MCF 10A (cell line): Measurements from ENCODE around the gene ANKRD44. TPM values are rescaled to one million over a fixed set of nuclear protein-coding genes. Genes with fewer than 3 reads are reported as not detected.
A peak's percentile ranks its signal among the peaks of the same experiment; 100 is the strongest.

Source experiments
- Bru-seq: library from RNA; stranded (reverse); fragments of 400-500 nt; gene quantifications from one replicate; lab custom pipeline; 2021; lab: Mats Ljungman, UMichigan
- BruChase-seq, 2 experiments: library from RNA; stranded (reverse); fragments of 400-500 nt; gene quantifications; one replicate each; lab custom pipeline; 2021; lab: Mats Ljungman, UMichigan
- BruUV-seq: library from RNA; stranded (reverse); fragments of 400-500 nt; replicated peaks from 2 replicates; lab custom pipeline; 2021; lab: Mats Ljungman, UMichigan
- CTCF ChIA-PET: fragments of 300-600 bp; sonication (Branson Sonifier 250); formaldehyde crosslinking; extraction: SDS; loops from one replicate; lab custom pipeline; 2021; ENCODE audit warnings: antibody characterized with exemption, inconsistent platforms; lab: Yijun Ruan, JAX
- POLR2A ChIA-PET: fragments of 300-600, 350-650 bp; sonication (Branson Sonifier 250); formaldehyde crosslinking; extraction: SDS; loops from one replicate; lab custom pipeline; 2020; ENCODE audit warnings: antibody characterized with exemption, inconsistent platforms; lab: Yijun Ruan, JAX
- DNase-seq: peaks from one replicate; pipeline ENCODE4 v3.0.0-alpha.2; 2018; ENCODE audit not compliant: unreplicated experiment
- H3K27ac Mint-ChIP-seq: one replicate; pipeline ENCODE4 v1.8.0; 2022; ENCODE audit warnings: mild to moderate bottlenecking, low read depth, mixed read lengths; ENCODE audit not compliant: unreplicated experiment
- H3K27me3 Mint-ChIP-seq: one replicate; pipeline ENCODE4 v1.8.0; 2022; ENCODE audit warnings: mixed read lengths; ENCODE audit not compliant: insufficient read depth, unreplicated experiment
- H3K36me3 Mint-ChIP-seq: one replicate; pipeline ENCODE4 v1.8.0; 2022; ENCODE audit warnings: mild to moderate bottlenecking, moderate library complexity, mixed read lengths; ENCODE audit not compliant: insufficient read depth, unreplicated experiment
- H3K4me1 Mint-ChIP-seq: one replicate; pipeline ENCODE4 v1.8.0; 2022; ENCODE audit warnings: mixed read lengths; ENCODE audit not compliant: insufficient read depth, unreplicated experiment
- H3K4me3 Mint-ChIP-seq: one replicate; pipeline ENCODE4 v1.8.0; 2022; ENCODE audit warnings: mild to moderate bottlenecking, moderate library complexity, mixed read lengths; ENCODE audit not compliant: unreplicated experiment
- H3K9me3 Mint-ChIP-seq: one replicate; pipeline ENCODE4 v1.8.0; 2022; ENCODE audit warnings: mixed read lengths; ENCODE audit not compliant: unreplicated experiment
- intact Hi-C: fragments of 100-400 bp; cut with micrococcal nuclease; formaldehyde crosslinking; loops from 2 replicates; pipeline ENCODE4 v1.14.1; 2022
- long read RNA-seq: library from polyadenylated mRNA; stranded (forward); transcript quantifications from one replicate; pipeline ENCODE4 v2.0.0, GENCODE V29; 2022
- total RNA-seq: library from RNA; stranded (reverse); gene quantifications from 2 replicates; pipeline ENCODE4 v1.2.3, GENCODE V29; 2022
- TF ChIP-seq, protein P1 (sequence below): fragments of 200-600 bp; IDR thresholded peaks from one replicate; pipeline ENCODE4 v1.8.0; 2022; ENCODE audit warnings: antibody characterized with exemption, mild to moderate bottlenecking; ENCODE audit not compliant: unreplicated experiment

Gene ANKRD44
- total RNA-seq = 4.4 and 6.9 TPM in 2 replicates
- percentile 38 among the genes with signal in this experiment for Bru-seq, nascent RNA
- BruChase-seq, experiment 1, labeled RNA remaining after a 6-hour chase = percentile 29 among the genes with signal in this experiment
- BruChase-seq, experiment 2, labeled RNA remaining after a 2-hour chase = percentile 33 among the genes with signal in this experiment
- long read RNA-seq, full-length matches to known transcripts = 1 of 4 reads
- long read RNA-seq, partial matches to known transcripts = 0 of 4 reads
- long read RNA-seq, other reads (novel, unspliced or antisense) = 3 of 4 reads

DNA sequence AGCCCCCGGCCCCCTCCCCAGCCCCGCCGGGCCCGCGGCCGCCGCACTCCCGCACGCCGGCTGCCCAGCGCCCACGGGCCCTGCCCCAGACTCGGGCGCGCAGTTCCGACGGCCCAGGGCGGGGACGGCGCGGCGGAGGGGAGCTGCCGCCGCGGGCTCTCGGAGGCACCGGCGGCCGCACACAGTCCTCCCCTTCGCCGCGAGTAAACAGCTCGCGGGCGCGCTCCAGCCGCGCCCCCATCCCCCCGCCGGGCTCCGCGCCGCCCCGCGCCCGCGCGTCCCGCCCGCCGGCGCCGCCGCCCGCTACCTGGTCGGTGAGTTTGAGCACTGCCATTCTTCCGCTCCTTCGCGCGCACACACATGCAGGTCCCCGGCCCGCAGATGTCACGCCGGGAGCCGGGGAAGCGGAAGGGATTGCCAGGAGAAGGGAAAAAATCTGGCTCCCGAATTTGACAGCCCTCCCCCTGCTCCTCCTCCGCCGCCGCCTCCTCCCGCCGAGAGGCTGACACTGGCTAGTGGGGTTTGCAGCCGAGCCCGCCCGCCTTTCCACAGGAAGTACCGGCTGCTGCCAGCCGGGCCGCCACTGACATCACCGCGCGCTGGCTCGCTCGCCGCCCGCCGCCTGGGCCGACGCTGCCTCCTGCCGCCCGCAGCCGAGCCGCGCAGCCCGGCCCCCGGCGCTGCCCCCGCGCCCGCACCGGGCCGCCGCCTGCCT is at the start of gene ANKRD44:
ANKRD44 (minus strand) TSS at position 510 of the 715 bp plus-strand sequence; CDS start at position 334, 176 bp downstream.
- Mint-ChIP-seq H3K4me3 (peak within 1 kb of the TSS; percentile 78), H3K27ac (peak within 1 kb of the TSS; percentile 3), H3K9me3 (no peaks in the 10 kb centered on the region), H3K27me3 (no peaks in the 10 kb centered on the region), H3K4me1 (peaks cover 10% of the 10 kb centered on the region), H3K36me3 (no peaks in the 10 kb centered on the region)
- CTCF ChIA-PET = interaction anchor here (0.6 to 6.2 kb wide), 10 partner anchors 24 to 197 kb away, joined by 3 to 66 read pairs (median 4); no protein-coding TSS in a partner anchor
- intact Hi-C loops = loop anchor here (1.0 to 5.0 kb wide), 3 partner anchors 67 to 197 kb away; no protein-coding TSS in a partner anchor
- POLR2A ChIA-PET = interaction anchor here (1.0 kb wide), 1 partner anchor 121 kb away, joined by 4 read pairs; no protein-coding TSS in a partner anchor
- peak; percentile 79 for DNase-seq
- TF ChIP-seq, protein P1, sequence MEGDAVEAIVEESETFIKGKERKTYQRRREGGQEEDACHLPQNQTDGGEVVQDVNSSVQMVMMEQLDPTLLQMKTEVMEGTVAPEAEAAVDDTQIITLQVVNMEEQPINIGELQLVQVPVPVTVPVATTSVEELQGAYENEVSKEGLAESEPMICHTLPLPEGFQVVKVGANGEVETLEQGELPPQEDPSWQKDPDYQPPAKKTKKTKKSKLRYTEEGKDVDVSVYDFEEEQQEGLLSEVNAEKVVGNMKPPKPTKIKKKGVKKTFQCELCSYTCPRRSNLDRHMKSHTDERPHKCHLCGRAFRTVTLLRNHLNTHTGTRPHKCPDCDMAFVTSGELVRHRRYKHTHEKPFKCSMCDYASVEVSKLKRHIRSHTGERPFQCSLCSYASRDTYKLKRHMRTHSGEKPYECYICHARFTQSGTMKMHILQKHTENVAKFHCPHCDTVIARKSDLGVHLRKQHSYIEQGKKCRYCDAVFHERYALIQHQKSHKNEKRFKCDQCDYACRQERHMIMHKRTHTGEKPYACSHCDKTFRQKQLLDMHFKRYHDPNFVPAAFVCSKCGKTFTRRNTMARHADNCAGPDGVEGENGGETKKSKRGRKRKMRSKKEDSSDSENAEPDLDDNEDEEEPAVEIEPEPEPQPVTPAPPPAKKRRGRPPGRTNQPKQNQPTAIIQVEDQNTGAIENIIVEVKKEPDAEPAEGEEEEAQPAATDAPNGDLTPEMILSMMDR = peak; percentile 23
- no TSS peak for BruUV-seq

DNA sequence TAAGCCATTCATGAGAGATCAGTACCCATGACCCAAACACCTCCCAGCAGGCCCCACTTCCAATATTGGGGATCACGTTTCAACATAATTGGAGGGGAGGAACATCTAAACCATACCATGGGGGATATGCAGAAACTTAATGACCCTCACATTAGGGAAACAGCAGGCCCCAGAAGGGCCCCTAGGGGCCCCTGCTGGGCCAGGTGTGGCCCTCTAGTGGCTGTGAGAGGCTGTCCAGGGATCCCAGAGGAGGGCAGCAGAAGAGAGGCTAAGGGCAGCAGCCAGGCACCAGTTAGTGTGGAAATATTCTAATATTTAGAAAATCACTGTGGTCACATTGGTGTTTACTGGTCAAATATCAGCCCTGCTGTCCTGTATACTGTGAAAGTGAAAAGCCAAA is 49.3 kb upstream of the ANKRD44 start:
- H3K27ac Mint-ChIP-seq = no peak overlapping the region
- CTCF ChIA-PET = interaction anchor here (0.6 to 0.8 kb wide), 4 partner anchors 67 to 538 kb away, joined by 3 to 4 read pairs (median 4); no protein-coding TSS in a partner anchor
- POLR2A ChIA-PET = no interaction called here
- H3K27me3 Mint-ChIP-seq = no peaks in the 10 kb centered on the region
- intact Hi-C loops = no loop called here
- no peaks in the 10 kb centered on the region for H3K9me3 Mint-ChIP-seq
- no peak for DNase-seq
- no peak overlapping the region for H3K4me3 Mint-ChIP-seq
- no TSS peak for BruUV-seq
- TF ChIP-seq, protein P1 = peak; percentile 14
- H3K36me3 Mint-ChIP-seq = no peaks in the 10 kb centered on the region
- no peaks in the 10 kb centered on the region for H3K4me1 Mint-ChIP-seq

GRCh38 chr2:197358931-197359330 is 48.4 kb upstream of the ANKRD44 start:
- H3K36me3 Mint-ChIP-seq = no peaks in the 10 kb centered on the region
- no TSS peak for BruUV-seq
- no peaks in the 10 kb centered on the region for H3K4me1 Mint-ChIP-seq
- no peak overlapping the region for H3K4me3 Mint-ChIP-seq
- H3K9me3 Mint-ChIP-seq = no peaks in the 10 kb centered on the region
- POLR2A ChIA-PET = interaction anchor here (0.6 kb wide), 1 partner anchor 14 kb away, joined by 3 read pairs; no protein-coding TSS in a partner anchor
- DNase-seq = no peak
- TF ChIP-seq, protein P1 = no peak
- H3K27ac Mint-ChIP-seq = no peak overlapping the region
- intact Hi-C loops = no loop called here
- H3K27me3 Mint-ChIP-seq = no peaks in the 10 kb centered on the region
- CTCF ChIA-PET = interaction anchor here (0.6 to 1.0 kb wide), 5 partner anchors 96 to 272 kb away, joined by 3 to 6 read pairs (median 3); no protein-coding TSS in a partner anchor

- DNase-seq = no peak
- ChIA-PET POLR2A (no interaction called here), CTCF (interaction anchor here (0.7 to 1.3 kb wide), 4 partner anchors 47 to 245 kb away, joined by 3 to 4 read pairs (median 3); no protein-coding TSS in a partner anchor)
- Mint-ChIP-seq H3K36me3 (no peaks in the 10 kb centered on the region), H3K4me1 (no peaks in the 10 kb centered on the region), H3K27ac (no peak overlapping the region), H3K4me3 (no peak overlapping the region), H3K27me3 (no peaks in the 10 kb centered on the region), H3K9me3 (no peaks in the 10 kb centered on the region)
- intact Hi-C loops = no loop called here
- BruUV-seq = no TSS peak
- TF ChIP-seq, protein P1 = no peak
These were observed 47.4 kb upstream of the ANKRD44 start for GRCh38 chr2:197357986-197358385.
